ENCODE data around the gene PGP.

DNA sequence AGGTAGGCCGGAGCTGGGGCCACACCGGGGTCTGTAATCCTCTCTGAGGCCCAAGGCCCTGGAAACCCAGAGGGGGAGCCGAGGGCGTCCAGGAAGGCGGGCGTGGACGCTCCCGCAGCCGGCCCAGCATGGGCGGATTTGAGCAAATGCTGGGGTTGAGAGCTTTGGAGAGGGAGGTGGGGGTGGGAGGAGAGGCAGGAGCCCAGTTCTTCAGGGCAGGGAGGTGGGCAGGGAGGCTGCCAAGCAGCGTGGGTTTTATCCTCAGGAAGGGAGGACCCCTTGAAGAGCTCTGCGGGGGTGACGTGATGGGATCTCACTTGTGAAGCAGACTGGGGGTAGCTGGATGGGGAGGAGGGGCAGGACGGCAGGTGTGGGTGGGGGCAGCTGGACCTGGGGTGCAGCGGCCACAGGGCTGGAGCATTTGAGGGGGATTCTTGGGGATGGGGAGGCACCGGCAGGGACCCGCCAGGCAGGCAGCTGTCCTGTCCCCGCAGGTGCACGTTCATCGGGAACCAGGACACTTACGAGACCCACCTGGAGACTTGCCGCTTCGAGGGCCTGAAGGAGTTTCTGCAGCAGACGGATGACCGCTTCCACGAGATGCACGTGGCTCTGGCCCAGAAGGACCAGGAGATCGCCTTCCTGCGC, 41.8 kb downstream of the PGP start:
- TF ChIP-seq, protein P1, sequence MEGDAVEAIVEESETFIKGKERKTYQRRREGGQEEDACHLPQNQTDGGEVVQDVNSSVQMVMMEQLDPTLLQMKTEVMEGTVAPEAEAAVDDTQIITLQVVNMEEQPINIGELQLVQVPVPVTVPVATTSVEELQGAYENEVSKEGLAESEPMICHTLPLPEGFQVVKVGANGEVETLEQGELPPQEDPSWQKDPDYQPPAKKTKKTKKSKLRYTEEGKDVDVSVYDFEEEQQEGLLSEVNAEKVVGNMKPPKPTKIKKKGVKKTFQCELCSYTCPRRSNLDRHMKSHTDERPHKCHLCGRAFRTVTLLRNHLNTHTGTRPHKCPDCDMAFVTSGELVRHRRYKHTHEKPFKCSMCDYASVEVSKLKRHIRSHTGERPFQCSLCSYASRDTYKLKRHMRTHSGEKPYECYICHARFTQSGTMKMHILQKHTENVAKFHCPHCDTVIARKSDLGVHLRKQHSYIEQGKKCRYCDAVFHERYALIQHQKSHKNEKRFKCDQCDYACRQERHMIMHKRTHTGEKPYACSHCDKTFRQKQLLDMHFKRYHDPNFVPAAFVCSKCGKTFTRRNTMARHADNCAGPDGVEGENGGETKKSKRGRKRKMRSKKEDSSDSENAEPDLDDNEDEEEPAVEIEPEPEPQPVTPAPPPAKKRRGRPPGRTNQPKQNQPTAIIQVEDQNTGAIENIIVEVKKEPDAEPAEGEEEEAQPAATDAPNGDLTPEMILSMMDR (IDR thresholded peaks at IDR 0.05; ENCODE audit: low read length): no peak
- no peak for TF ChIP-seq EZH2 (IDR thresholded peaks at IDR 0.05; ENCODE audit: borderline replicate concordance, low read length)
